Peyer's patch (tissue), 4 donors: Measurements from ENCODE around the gene GNGT2.

Experiments
- POLR2A ChIP-seq, 2 donors: fragments of 450-650 bp; IDR thresholded peaks; one replicate each; pipeline ENCODE4 v1.5.1; 2017; ENCODE audit warnings: antibody characterized with exemption in 2 of 2, mild to moderate bottlenecking in 2 of 2, moderate library complexity in 2 of 2
- TF ChIP-seq, protein P1 (sequence below), 6 experiments: fragments of 450-650 bp in 4 of 6; fragments of 200-600 bp in 2 of 6; sonication (generic) in 1 of 6; IDR thresholded peaks; one replicate each; pipeline ENCODE4 v1.5.1; 2017 to 2019; ENCODE audit warnings: antibody characterized with exemption in 6 of 6, mild to moderate bottlenecking in 3 of 6, moderate library complexity in 1 of 6

DNA sequence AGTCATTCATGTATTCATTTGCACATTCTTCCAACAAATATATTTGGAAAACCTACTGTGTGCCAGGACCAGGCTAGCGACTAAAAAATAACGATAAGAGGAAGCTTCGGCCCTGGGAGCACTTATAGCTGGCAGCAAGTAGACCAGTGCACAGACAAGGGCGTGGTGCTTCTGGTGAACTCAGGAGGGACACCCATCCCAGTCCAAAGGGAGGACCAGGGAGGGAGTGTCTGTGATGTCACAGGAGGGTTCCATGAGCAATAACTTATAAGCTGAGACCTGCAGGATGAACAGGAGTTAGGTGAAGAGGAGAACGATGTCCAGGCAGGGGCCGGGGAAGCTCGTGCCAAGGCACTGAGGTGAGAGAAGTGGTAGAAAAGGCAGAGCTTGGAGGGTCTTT lies 37.6 kb upstream of the GNGT2 start:
- TF ChIP-seq, protein P1, sequence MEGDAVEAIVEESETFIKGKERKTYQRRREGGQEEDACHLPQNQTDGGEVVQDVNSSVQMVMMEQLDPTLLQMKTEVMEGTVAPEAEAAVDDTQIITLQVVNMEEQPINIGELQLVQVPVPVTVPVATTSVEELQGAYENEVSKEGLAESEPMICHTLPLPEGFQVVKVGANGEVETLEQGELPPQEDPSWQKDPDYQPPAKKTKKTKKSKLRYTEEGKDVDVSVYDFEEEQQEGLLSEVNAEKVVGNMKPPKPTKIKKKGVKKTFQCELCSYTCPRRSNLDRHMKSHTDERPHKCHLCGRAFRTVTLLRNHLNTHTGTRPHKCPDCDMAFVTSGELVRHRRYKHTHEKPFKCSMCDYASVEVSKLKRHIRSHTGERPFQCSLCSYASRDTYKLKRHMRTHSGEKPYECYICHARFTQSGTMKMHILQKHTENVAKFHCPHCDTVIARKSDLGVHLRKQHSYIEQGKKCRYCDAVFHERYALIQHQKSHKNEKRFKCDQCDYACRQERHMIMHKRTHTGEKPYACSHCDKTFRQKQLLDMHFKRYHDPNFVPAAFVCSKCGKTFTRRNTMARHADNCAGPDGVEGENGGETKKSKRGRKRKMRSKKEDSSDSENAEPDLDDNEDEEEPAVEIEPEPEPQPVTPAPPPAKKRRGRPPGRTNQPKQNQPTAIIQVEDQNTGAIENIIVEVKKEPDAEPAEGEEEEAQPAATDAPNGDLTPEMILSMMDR (IDR thresholded peaks at IDR 0.05), result no peak
- TF ChIP-seq POLR2A (IDR thresholded peaks at IDR 0.05), result no peak
